HG03108 (cell line): ENCODE results near the gene ABHD1.

Experiments used
- ATAC-seq: cut with Tn5 transposase; IDR thresholded peaks from one replicate; pipeline ENCODE4 v1.9.1; 2021; ENCODE audit warnings: moderate library complexity; ENCODE audit not compliant: unreplicated experiment

The ABHD1 gene

GRCh38 chr2:27134781-27135477 lies 11.3 kb downstream of the ABHD1 start:
- no peak for ATAC-seq

- no peak for ATAC-seq
Observed at GRCh38 chr2:27135478-27135955, 11.9 kb downstream of the ABHD1 start.

GRCh38 chr2:27136751-27137150 lies 13.1 kb downstream of the ABHD1 start:
- no peak for ATAC-seq

GRCh38 chr2:27137322-27137935 lies 13.8 kb downstream of the ABHD1 start:
- no peak for ATAC-seq

- no peak for ATAC-seq
Observed at GRCh38 chr2:27138111-27138510, 14.5 kb downstream of the ABHD1 start.

- ATAC-seq = no peak
Observed at GRCh38 chr2:27139310-27139709, 15.7 kb downstream of the ABHD1 start, which contains the start of gene PRR30. PRR30 (minus strand) TSS chr2:27139410; CDS start chr2:27138329, 1,081 bp downstream.

- no peak for ATAC-seq
Observed at GRCh38 chr2:27143285-27143684, 19.7 kb downstream of the ABHD1 start.

- ATAC-seq = no peak
Observed at GRCh38 chr2:27145682-27146081, 22.1 kb downstream of the ABHD1 start.

GRCh38 chr2:27147935-27148334 lies 24.3 kb downstream of the ABHD1 start:
- ATAC-seq = no peak

- ATAC-seq = no peak
Observed at GRCh38 chr2:27148801-27149439, 25.3 kb downstream of the ABHD1 start, which contains the start of gene TCF23. TCF23 (plus strand) TSS chr2:27149004; CDS start chr2:27149134, 130 bp downstream.

GRCh38 chr2:27149570-27150405 lies 26.2 kb downstream of the ABHD1 start:
- no peak for ATAC-seq

GRCh38 chr2:27150639-27151230 lies 27.1 kb downstream of the ABHD1 start:
- ATAC-seq = no peak

- ATAC-seq = no peak
Observed at GRCh38 chr2:27152102-27152795, 28.6 kb downstream of the ABHD1 start.

GRCh38 chr2:27152796-27153464 lies 29.3 kb downstream of the ABHD1 start:
- ATAC-seq = no peak

- ATAC-seq = no peak
Observed at GRCh38 chr2:27154488-27154887, 30.9 kb downstream of the ABHD1 start.

- no peak for ATAC-seq
Observed at GRCh38 chr2:27155069-27155520, 31.5 kb downstream of the ABHD1 start.

GRCh38 chr2:27158468-27158867 lies 34.9 kb downstream of the ABHD1 start:
- no peak for ATAC-seq

GRCh38 chr2:27159271-27159670 lies 35.7 kb downstream of the ABHD1 start:
- ATAC-seq = no peak

GRCh38 chr2:27160191-27160590 lies 36.6 kb downstream of the ABHD1 start:
- ATAC-seq = no peak
